ENCODE results near the gene DOCK11. TPM values are rescaled to one million over a fixed set of nuclear protein-coding genes. Genes with fewer than 3 reads are reported as not detected.

Gene DOCK11
- polyA plus RNA-seq, 1 of the 3 experiments (the other 2 are of a cell fraction): 34.8 TPM

DNA sequence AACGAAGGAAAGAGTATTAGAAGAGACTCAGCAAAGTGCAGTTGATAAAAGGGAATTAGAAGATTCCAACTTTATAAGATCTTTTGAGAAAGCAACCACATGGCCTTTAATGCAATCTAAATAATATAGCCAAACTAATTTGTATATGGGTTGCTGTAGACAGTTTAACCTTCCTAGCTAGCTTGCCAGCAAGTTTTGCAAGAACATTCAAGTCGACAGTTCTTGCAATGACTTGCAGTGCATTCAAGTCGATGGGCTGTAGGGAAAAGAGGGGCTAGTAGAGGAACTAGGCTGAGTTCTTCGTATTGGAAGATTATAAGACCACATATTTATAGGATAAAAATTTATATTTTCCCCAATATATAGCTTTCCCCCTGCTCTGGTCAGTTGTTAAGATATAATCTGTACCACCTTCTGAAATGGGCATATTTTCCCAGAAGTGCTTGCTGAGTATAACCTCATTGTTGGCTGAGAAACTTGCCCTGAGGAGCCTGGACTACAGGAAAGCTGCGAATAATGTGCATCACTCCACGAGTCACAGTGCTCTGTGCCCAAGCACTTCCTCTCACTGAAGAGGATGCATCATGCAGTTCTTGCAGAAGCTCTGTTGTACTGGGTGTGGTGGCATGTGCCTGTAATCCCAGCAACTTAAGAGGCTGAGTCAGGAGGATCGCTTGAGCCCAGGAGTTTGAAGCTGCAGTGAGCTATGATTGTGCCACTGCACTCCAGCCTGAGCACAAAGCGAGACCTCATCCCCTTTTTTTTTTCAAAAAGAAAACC, 56.7 kb downstream of the DOCK11 start:
- CTCF ChIA-PET: interaction anchor here (1.0 to 1.3 kb wide), 2 partner anchors 50 to 255 kb away, joined by 3 to 4 read pairs; no protein-coding TSS in a partner anchor
- no peaks in the 10 kb centered on the region for H3K9me3 ChIP-seq
- H3K9me2 ChIP-seq: no peaks in the 10 kb centered on the region
- H3K4me3 ChIP-seq (ENCODE audit: low read depth in 2 of 2, low read length in 1 of 2): no peak overlapping the region
- H3K27me3 ChIP-seq (ENCODE audit: insufficient read depth): no peaks in the 10 kb centered on the region
- TF ChIP-seq RXRA (IDR thresholded peaks at IDR 0.05; ENCODE audit: borderline replicate concordance, low read depth): no peak
- TF ChIP-seq GATA2 (CRISPR knock-in tag; IDR thresholded peaks at IDR 0.05): no peak
- TF ChIP-seq, protein P1, sequence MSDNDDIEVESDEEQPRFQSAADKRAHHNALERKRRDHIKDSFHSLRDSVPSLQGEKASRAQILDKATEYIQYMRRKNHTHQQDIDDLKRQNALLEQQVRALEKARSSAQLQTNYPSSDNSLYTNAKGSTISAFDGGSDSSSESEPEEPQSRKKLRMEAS (IDR thresholded peaks at IDR 0.05; ENCODE audit: low read depth): peak; percentile 44
- 0 out of 2 replicates have a peak, but pooled peaks have one; percentile 26 for TF ChIP-seq SIN3A (IDR thresholded peaks at IDR 0.05; ENCODE audit: borderline replicate concordance, low read depth, low read length)
- H3K9ac ChIP-seq: no peak overlapping the region
- H3K4me2 ChIP-seq: no peak overlapping the region
- peaks cover 11% of the 10 kb centered on the region for H3F3A ChIP-seq (replicated peaks; ENCODE audit: insufficient read depth)
- H3K27ac ChIP-seq (ENCODE audit: low read depth in 2 of 2, low read length in 1 of 2): peak overlapping the region; percentile 40 to 70; a peak in 3 of 4 replicates
- no peaks in the 10 kb centered on the region for H3K79me2 ChIP-seq (ENCODE audit: insufficient read depth)
- POLR2A ChIA-PET: no interaction called here
- no peak for DNase-seq
- 29% methylated on average over 8 of the region's 8 CpGs for WGBS (ENCODE audit: low lambda C conversion rate)
- H4K20me1 ChIP-seq (ENCODE audit: insufficient read depth): no peaks in the 10 kb centered on the region
- 0 out of 4 replicates have a peak, but pooled peaks cover 0 to 4% of the 10 kb centered on the region in 2 experiments for H3K4me1 ChIP-seq (ENCODE audit: control insufficient read depth in 1 of 2, insufficient read depth in 2 of 2, low read depth in 1 of 2, low read length in 1 of 2)
- H3K36me3 ChIP-seq (replicated peaks in 1 of 2; ENCODE audit: control insufficient read depth in 1 of 2, insufficient read depth in 2 of 2, low read length in 1 of 2): peaks cover 4 to 5% of the 10 kb centered on the region in 2 experiments
- H2AFZ ChIP-seq (ENCODE audit: low read depth): no peak overlapping the region

DNA sequence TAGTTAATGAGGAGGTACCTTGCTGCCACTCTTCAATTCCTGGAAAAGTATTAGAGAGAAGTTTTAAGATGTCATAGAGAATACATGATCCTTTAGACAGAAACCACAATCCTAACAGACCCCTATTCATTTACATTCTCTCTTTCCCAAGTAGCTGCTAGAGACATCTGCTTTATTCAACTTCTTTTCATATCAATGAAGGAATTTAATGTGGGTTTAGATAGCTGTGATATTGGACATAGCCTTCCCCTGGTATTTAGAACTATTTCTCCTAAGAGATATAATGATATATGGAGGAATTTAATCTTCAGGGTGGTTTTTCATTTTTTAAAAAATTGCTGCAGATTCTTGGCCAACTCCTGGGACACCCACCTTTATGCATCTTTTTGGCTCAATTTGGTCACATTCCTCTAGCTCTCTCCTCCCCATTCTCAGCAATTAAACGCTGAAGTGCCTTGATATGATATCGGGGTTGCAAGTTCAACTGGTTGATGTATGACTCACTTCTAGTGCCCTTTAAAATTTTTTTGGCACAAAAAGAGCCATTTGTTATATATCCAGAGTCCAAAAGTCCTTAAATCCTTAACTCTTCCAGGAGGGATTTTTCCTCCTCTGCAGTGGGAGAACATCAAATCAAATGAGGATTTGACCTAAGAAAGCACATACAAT, 57.6 kb downstream of the DOCK11 start:
- Histone ChIP-seq H3K79me2 (ENCODE audit: insufficient read depth) (no peaks in the 10 kb centered on the region), H3K27ac (ENCODE audit: low read depth in 2 of 2, low read length in 1 of 2) (peak overlapping the region; percentile 40 to 70; a peak in 3 of 4 replicates), H3K9me2 (no peaks in the 10 kb centered on the region), H3K9ac (no peak overlapping the region), H4K20me1 (ENCODE audit: insufficient read depth) (no peaks in the 10 kb centered on the region), H3K4me1 (ENCODE audit: control insufficient read depth in 1 of 2, insufficient read depth in 2 of 2, low read depth in 1 of 2, low read length in 1 of 2) (0 out of 4 replicates have a peak, but pooled peaks cover 0 to 4% of the 10 kb centered on the region in 2 experiments), H3K9me3 (no peaks in the 10 kb centered on the region), H3K4me3 (ENCODE audit: low read depth in 2 of 2, low read length in 1 of 2) (no peak overlapping the region), H3K4me2 (no peak overlapping the region; the same call in 1 of the 2 replicates), H3F3A (replicated peaks; ENCODE audit: insufficient read depth) (peaks cover 11% of the 10 kb centered on the region), H3K27me3 (ENCODE audit: insufficient read depth) (no peaks in the 10 kb centered on the region), H3K36me3 (replicated peaks in 1 of 2; ENCODE audit: control insufficient read depth in 1 of 2, insufficient read depth in 2 of 2, low read length in 1 of 2) (peaks cover 0 to 4% of the 10 kb centered on the region in 2 experiments), H2AFZ (ENCODE audit: low read depth) (no peak overlapping the region)
- CTCF ChIA-PET: no interaction called here
- WGBS (ENCODE audit: low lambda C conversion rate): 4% methylated on average over 2 of the region's 2 CpGs
- peak; percentile 57 for TF ChIP-seq TCF12 (IDR thresholded peaks at IDR 0.05)
- TF ChIP-seq EP300 (IDR thresholded peaks at IDR 0.05; ENCODE audit: borderline replicate concordance in 1 of 2, low read depth in 1 of 2, low read length in 1 of 2): peak; percentile 14 to 43; a peak in 1 of 4 replicates
- TF ChIP-seq FOXM1 (IDR thresholded peaks at IDR 0.05; ENCODE audit: low read depth): peak; percentile 45; the same call in 1 of the 2 replicates
- peak; percentile 25 for TF ChIP-seq NFIC (IDR thresholded peaks at IDR 0.05; ENCODE audit: borderline replicate concordance)
- no peak for TF ChIP-seq NRF1 (IDR thresholded peaks at IDR 0.05; ENCODE audit: low read depth, low read length)
- no peak for TF ChIP-seq MXI1 (IDR thresholded peaks at IDR 0.05; ENCODE audit: low read depth, low read length)
- no peak for TF ChIP-seq GATA2 (CRISPR knock-in tag; IDR thresholded peaks at IDR 0.05)
- TF ChIP-seq TEAD4 (IDR thresholded peaks at IDR 0.05; ENCODE audit: borderline replicate concordance, insufficient read depth): 0 out of 2 replicates have a peak, but pooled peaks have one; percentile 23
- peak; percentile 78; the same call in 1 of the 2 replicates for TF ChIP-seq RXRA (IDR thresholded peaks at IDR 0.05; ENCODE audit: borderline replicate concordance, low read depth)
- TF ChIP-seq FOSL2 (IDR thresholded peaks at IDR 0.05; ENCODE audit: borderline replicate concordance, low read depth): peak; percentile 34; the same call in 1 of the 2 replicates
- TF ChIP-seq YY1 (IDR thresholded peaks at IDR 0.05; ENCODE audit: low read depth): no peak
- peak; percentile 47; the same call in 1 of the 2 replicates for TF ChIP-seq JUND (IDR thresholded peaks at IDR 0.05)
- TF ChIP-seq, protein P2, sequence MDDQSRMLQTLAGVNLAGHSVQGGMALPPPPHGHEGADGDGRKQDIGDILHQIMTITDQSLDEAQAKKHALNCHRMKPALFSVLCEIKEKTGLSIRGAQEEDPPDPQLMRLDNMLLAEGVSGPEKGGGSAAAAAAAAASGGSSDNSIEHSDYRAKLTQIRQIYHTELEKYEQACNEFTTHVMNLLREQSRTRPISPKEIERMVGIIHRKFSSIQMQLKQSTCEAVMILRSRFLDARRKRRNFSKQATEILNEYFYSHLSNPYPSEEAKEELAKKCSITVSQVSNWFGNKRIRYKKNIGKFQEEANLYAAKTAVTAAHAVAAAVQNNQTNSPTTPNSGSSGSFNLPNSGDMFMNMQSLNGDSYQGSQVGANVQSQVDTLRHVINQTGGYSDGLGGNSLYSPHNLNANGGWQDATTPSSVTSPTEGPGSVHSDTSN (IDR thresholded peaks at IDR 0.05): peak; percentile 67
- TF ChIP-seq ELF1 (IDR thresholded peaks at IDR 0.05): no peak
- TF ChIP-seq, protein P1 (IDR thresholded peaks at IDR 0.05; ENCODE audit: low read depth): no peak
- no peak for DNase-seq
- POLR2A ChIA-PET: no interaction called here
